Measurements from ENCODE around the gene POLN.

DNA sequence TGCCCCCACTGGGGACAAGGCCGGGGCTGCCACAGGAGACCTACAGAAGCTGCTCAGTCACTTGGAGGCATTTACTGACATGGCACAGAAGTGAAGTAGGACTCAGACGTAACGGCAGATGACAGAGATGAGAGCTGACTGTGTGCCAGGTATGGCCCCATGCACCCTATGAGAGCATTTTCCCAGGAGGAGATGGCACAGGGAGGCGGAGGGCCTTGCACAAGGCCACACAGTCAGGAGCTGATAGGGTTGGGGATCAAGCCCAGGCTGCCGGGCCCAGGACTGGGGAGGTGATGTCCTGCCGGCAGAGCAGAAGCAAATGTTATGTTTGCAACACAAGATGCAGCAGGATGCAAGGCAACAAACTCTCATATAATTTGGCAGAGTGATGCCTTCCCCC lies 148.7 kb downstream of the POLN start:
- TF ChIP-seq CTCF (conservative IDR thresholded peaks at IDR 0.05; ENCODE audit: low read length): no peak
- TF ChIP-seq EZH2phosphoT487 (IDR thresholded peaks at IDR 0.05; ENCODE audit: borderline replicate concordance): no peak

Data from Loucy (cell line).